ENCODE results near the gene RTN4RL1. TPM values are rescaled to one million over a fixed set of nuclear protein-coding genes. Genes with fewer than 3 reads are reported as not detected.
A peak's percentile ranks its signal among the peaks of the same experiment; 100 is the strongest.

RTN4RL1 gene
- total and polyA plus RNA-seq, 9 of the 15 experiments (the other 6 are each of a cell fraction or from before 2014, with no cell fraction given): 0.04 to 0.06 (median 0.04) TPM; not detected in 5

- TF ChIP-seq MITF (IDR thresholded peaks at IDR 0.05) (no peak), UBTF (IDR thresholded peaks at IDR 0.05; ENCODE audit: borderline replicate concordance in 1 of 2, low read depth in 2 of 2, low read length in 2 of 2) (no peak), ATF6 (CRISPR knock-in tag; IDR thresholded peaks at IDR 0.05) (no peak), ZNF780A (CRISPR knock-in tag; IDR thresholded peaks at IDR 0.05) (no peak), ZNF347 (CRISPR knock-in tag; IDR thresholded peaks at IDR 0.05; ENCODE audit: low read depth) (no peak), MTF1 (CRISPR knock-in tag; IDR thresholded peaks at IDR 0.05; ENCODE audit: borderline replicate concordance) (no peak), RNF2 (IDR thresholded peaks at IDR 0.05) (no peak), ZFP36 (IDR thresholded peaks at IDR 0.05; ENCODE audit: low read depth, low read length, partially characterized antibody) (no peak), ZNF384 (IDR thresholded peaks at IDR 0.05; ENCODE audit: low read depth, low read length) (no peak), CTCF (IDR thresholded peaks at IDR 0.05 in 2 of 3, conservative IDR thresholded peaks at IDR 0.05 in 1 of 3; ENCODE audit: insufficient read depth in 2 of 3, low read depth in 1 of 3, low read length in 3 of 3) (peak; percentile 34 to 62 (median 50); a peak in 5 of 6 replicates), ZBTB7A (IDR thresholded peaks at IDR 0.05; ENCODE audit: borderline replicate concordance, control insufficient read depth, low read depth, low read length) (peak; percentile 85; the same call in 1 of the 2 replicates), CREB1 (IDR thresholded peaks at IDR 0.05) (no peak), CREB1 (CRISPR knock-in tag; IDR thresholded peaks at IDR 0.05) (0 out of 2 replicates have a peak, but pooled peaks have one; percentile 21), MEF2A (IDR thresholded peaks at IDR 0.05; ENCODE audit: control insufficient read depth, low read depth, low read length) (no peak), LEF1 (IDR thresholded peaks at IDR 0.05) (no peak), SAP30 (IDR thresholded peaks at IDR 0.05; ENCODE audit: borderline replicate concordance, insufficient read depth, low read depth, low read length, poor library complexity, severe bottlenecking) (no peak), ZNF140 (CRISPR knock-in tag; IDR thresholded peaks at IDR 0.05) (no peak), DMBX1 (CRISPR knock-in tag; IDR thresholded peaks at IDR 0.05; ENCODE audit: borderline replicate concordance) (no peak), ZNF79 (CRISPR knock-in tag; IDR thresholded peaks at IDR 0.05; ENCODE audit: low read depth) (no peak), KAT8 (IDR thresholded peaks at IDR 0.05; ENCODE audit: low read depth) (no peak)
These were observed 28.5 kb upstream of the RTN4RL1 start (continued) for GRCh38 chr17:2053380-2054261.
